ENCODE results near the gene MYLK3. TPM values are rescaled to one million over a fixed set of nuclear protein-coding genes. Genes with fewer than 3 reads are reported as not detected.

MYLK3 gene
- total RNA-seq, 4 donors from 2014 or later, result not detected

- 67 to 70% methylated on average over 3 of the region's 3 CpGs for WGBS, 2 donors (ENCODE audit: low coverage in 1 of 2)
- no peaks in the 10 kb centered on the region for H3K9me3 ChIP-seq
- intact Hi-C loops (cut with DNase I; ENCODE audit: low total_unique reads), result no loop called here
- DNase-seq, result no peak
- no peaks in the 10 kb centered on the region for H3K36me3 ChIP-seq
- no peak overlapping the region for H3K27ac ChIP-seq
- no peaks in the 10 kb centered on the region for H3K4me1 ChIP-seq
- no peaks in the 10 kb centered on the region for H3K27me3 ChIP-seq
- no peak overlapping the region for H3K4me3 ChIP-seq
- TF ChIP-seq EP300 (IDR thresholded peaks at IDR 0.05; ENCODE audit: low read depth) (no peak), POLR2A (IDR thresholded peaks at IDR 0.05) (no peak), POLR2AphosphoS5 (IDR thresholded peaks at IDR 0.05) (no peak), CTCF (IDR thresholded peaks at IDR 0.05) (no peak)
- in situ Hi-C loops (cut with MboI; ENCODE audit: low pct_ligation_motif_present in 1 of 4, low pct_unique_long_range_greater_than_20kb in 1 of 4, low sequenced_read_pairs in 3 of 4), result no loop called here
Measured at GRCh38 chr16:46712911-46713310, 35.2 kb downstream of the MYLK3 start.

GRCh38 chr16:46711106-46712058 lies 36.8 kb downstream of the MYLK3 start:
- Histone ChIP-seq H3K9me3 (no peaks in the 10 kb centered on the region), H3K27ac (no peak overlapping the region), H3K36me3 (no peaks in the 10 kb centered on the region), H3K27me3 (no peaks in the 10 kb centered on the region), H3K4me3 (no peak overlapping the region), H3K4me1 (no peaks in the 10 kb centered on the region)
- in situ Hi-C loops (cut with MboI; ENCODE audit: low pct_ligation_motif_present in 1 of 4, low pct_unique_long_range_greater_than_20kb in 1 of 4, low sequenced_read_pairs in 3 of 4) (no loop called here), intact Hi-C loops (cut with DNase I; ENCODE audit: low total_unique reads) (no loop called here)
- WGBS, 2 donors (ENCODE audit: low coverage in 1 of 2), result 86 to 95% methylated on average over 2 to 10 of the region's 10 CpGs
- TF ChIP-seq POLR2A (IDR thresholded peaks at IDR 0.05), result no peak
- no peak for TF ChIP-seq EP300 (IDR thresholded peaks at IDR 0.05; ENCODE audit: low read depth)
- no peak for TF ChIP-seq POLR2AphosphoS5 (IDR thresholded peaks at IDR 0.05)
- no peak for TF ChIP-seq CTCF (IDR thresholded peaks at IDR 0.05)
- peak; percentile 17 for DNase-seq

GRCh38 chr16:46709469-46710005 lies 38.6 kb downstream of the MYLK3 start:
- Histone ChIP-seq H3K4me3 (no peak overlapping the region), H3K27ac (no peak overlapping the region), H3K4me1 (no peaks in the 10 kb centered on the region), H3K9me3 (no peaks in the 10 kb centered on the region), H3K36me3 (no peaks in the 10 kb centered on the region), H3K27me3 (no peaks in the 10 kb centered on the region)
- TF ChIP-seq POLR2AphosphoS5 (IDR thresholded peaks at IDR 0.05) (no peak), POLR2A (IDR thresholded peaks at IDR 0.05) (no peak), CTCF (IDR thresholded peaks at IDR 0.05) (no peak), EP300 (IDR thresholded peaks at IDR 0.05; ENCODE audit: low read depth) (no peak)
- DNase-seq, result no peak
- in situ Hi-C loops (cut with MboI; ENCODE audit: low pct_ligation_motif_present in 1 of 4, low pct_unique_long_range_greater_than_20kb in 1 of 4, low sequenced_read_pairs in 3 of 4), result no loop called here
- WGBS, 2 donors (ENCODE audit: low coverage in 1 of 2), result 46 to 52% methylated on average over 2 to 3 of the region's 3 CpGs
- intact Hi-C loops (cut with DNase I; ENCODE audit: low total_unique reads), result no loop called here

- no peaks in the 10 kb centered on the region for H3K36me3 ChIP-seq
- H3K27ac ChIP-seq, result no peak overlapping the region
- no peak for TF ChIP-seq POLR2AphosphoS5 (IDR thresholded peaks at IDR 0.05)
- TF ChIP-seq EP300 (IDR thresholded peaks at IDR 0.05; ENCODE audit: low read depth), result no peak
- TF ChIP-seq CTCF (IDR thresholded peaks at IDR 0.05), result no peak
- TF ChIP-seq POLR2A (IDR thresholded peaks at IDR 0.05), result no peak
- H3K4me3 ChIP-seq, result no peak overlapping the region
- H3K9me3 ChIP-seq, result no peaks in the 10 kb centered on the region
- no peaks in the 10 kb centered on the region for H3K4me1 ChIP-seq
- in situ Hi-C loops (cut with MboI; ENCODE audit: low pct_ligation_motif_present in 1 of 4, low pct_unique_long_range_greater_than_20kb in 1 of 4, low sequenced_read_pairs in 3 of 4), result no loop called here
- H3K27me3 ChIP-seq, result no peaks in the 10 kb centered on the region
- intact Hi-C loops (cut with DNase I; ENCODE audit: low total_unique reads), result no loop called here
- 0% methylated on average over 1 of the region's 1 CpG; no CpG with 5 or more reads in 1 of the 2 donors for WGBS, 2 donors (ENCODE audit: low coverage in 1 of 2)
- no peak for DNase-seq
Measured at GRCh38 chr16:46706642-46707041, 41.5 kb downstream of the MYLK3 start.
